HG02870 (cell line): ENCODE results near the gene CRYBA4.
"Not testable (repeated sequence)": the region's sequence is repeated elsewhere in the genome, so short reads cannot be mapped to it uniquely, and the experiment has no call there.

Experiments used
- ATAC-seq: cut with Tn5 transposase; IDR thresholded peaks from one replicate; pipeline ENCODE4 v1.9.1; 2021; ENCODE audit warnings: mild to moderate bottlenecking, moderate library complexity; ENCODE audit not compliant: unreplicated experiment

The CRYBA4 gene

GRCh38 chr22:26593763-26594162, 28.0 kb upstream of the CRYBA4 start:
- ATAC-seq = no peak

DNA sequence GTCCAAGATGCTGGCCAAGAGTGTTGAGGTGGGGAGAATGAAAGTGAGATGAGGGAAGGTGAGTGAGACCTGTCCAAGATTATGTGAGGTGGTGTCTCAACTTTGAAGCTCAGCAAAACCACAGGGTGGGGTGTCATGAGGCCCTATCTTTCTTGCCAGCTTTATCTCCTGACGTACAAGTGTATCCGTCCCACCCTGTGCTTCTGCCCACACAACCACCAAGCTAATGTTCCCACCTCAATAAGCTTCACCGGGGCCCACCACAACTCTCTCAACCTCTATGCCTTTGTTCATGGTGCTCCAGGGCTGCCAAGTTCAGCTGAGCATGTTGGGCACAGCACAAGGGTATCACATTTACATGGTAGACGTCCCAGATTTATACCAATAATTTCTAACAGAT, 24.7 kb upstream of the CRYBA4 start:
- no peak for ATAC-seq

- ATAC-seq = no peak
These were observed 24.3 kb upstream of the CRYBA4 start for GRCh38 chr22:26597480-26597879.

DNA sequence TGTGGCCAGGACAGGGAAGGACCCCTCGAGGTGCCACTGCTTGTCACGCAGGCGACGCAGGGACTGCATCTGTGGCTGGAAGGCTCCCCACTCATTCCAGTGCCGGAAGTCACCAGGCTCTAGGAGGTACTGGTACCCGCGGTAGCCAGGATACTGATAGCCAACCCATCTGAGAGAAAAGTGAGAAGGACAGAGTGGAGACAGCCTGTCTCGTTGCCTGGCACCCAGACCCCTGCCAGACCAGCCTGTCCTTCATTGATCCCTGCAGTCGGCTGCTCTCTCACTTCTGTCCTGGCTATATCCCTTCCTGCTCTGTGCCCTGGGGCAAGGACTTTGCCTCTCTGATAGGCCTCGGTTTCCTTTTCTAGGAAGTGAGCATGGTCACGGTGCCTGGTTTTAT, 22.3 kb upstream of the CRYBA4 start:
- no peak for ATAC-seq

GRCh38 chr22:26601726-26602125, 20.0 kb upstream of the CRYBA4 start:
- no peak for ATAC-seq

GRCh38 chr22:26602127-26602526, 19.6 kb upstream of the CRYBA4 start:
- ATAC-seq = no peak

DNA sequence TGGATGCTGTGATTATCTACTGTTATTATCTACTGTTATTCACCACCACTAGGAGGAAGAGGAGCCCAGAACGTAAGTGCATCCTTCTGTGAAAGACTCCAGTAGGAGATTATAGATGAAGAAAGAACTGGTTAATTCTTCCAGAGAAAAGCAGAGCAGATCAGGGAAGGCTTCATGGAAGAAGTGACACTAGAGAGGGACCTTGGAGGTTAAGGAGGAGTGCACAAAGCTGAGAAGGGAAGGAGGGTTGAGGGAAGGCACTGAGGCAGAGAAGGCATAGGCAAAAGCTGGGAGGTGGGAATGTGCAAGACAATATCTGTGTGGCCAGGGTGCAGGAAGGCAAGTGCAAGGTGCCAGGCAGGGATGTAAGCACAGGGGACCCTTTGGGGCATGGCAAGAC, 17.4 kb upstream of the CRYBA4 start:
- ATAC-seq = no peak

DNA sequence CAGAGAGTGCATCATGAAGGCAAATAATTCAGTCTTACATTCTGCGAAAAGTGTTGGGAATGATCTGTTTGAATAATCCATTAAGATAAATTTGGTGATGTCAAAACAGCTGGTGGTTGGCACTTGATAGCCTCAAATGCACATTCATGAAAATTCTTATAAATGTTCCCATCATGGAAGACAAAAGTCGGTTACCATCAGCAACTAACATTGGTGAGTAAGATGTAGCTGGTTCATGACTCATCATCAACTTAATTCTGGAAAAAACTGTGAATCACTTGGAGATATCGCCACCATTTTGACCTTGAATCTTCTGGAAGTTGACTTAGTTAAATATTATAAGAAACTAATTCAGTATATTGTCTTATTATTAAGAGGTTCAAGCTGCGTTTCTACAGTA, 15.2 kb upstream of the CRYBA4 start:
- ATAC-seq = no peak

DNA sequence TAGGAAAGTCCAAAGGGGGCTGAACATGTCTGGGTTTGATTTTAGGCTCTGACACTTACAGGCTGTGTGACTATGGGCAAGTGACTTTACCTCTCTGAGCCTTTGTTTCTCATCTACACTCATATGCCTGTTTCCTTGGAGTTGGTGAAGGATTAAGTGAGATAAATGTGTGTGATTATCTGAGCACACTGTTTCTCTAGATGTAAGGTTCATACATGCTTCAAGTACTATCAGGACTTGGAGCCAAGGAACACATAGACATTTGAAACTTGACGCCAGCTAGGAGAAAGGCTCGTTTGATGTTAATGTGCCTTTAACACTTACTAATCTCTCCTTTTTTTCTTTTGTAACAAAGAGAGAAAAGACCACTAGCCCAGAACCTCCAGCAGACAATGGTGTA, 13.6 kb upstream of the CRYBA4 start:
- ATAC-seq = no peak

GRCh38 chr22:26609287-26609686, 12.5 kb upstream of the CRYBA4 start:
- ATAC-seq = no peak

DNA sequence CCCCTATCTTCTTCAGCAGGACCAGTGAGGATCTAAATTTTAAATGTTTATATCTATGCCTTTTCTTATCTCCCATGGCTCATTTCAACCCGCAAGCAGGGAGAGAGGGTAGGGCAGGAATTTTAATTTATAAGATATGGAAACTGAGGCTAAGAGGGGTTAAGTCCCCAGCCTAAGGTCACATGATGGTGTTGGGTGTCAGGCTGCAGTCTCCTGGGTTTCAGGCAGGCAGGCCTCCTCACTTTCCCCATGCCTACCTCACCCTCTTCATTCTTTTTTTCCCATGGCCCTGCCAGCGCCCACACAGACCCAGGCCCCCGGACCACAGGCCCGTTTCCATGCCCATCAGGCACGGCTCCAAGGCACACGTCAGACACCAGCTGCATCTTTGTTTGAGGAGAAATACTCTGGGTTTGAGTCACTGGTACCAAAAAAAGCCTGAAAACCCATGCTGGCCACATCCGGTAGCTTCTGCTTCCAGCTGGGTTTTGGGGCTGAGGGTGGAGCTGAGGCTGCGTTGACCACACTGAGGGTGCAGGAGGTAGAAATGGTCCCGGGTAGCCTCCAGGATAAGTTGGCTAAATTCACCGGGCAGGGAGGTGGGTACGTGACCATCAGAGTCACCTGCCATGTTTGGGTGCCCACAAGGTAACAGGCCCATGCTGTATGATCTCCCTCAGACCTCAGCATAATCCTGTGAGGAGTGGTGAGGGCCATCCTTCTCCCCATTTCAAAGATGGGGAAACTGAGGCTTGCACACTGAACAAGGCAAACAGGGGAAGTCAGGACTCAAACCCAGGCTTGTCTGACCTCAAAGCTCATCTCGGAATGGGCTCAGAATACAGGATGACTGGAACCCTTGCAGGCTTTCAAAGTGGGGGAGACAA, 11.4 kb upstream of the CRYBA4 start:
- peak; percentile 86 for ATAC-seq

DNA sequence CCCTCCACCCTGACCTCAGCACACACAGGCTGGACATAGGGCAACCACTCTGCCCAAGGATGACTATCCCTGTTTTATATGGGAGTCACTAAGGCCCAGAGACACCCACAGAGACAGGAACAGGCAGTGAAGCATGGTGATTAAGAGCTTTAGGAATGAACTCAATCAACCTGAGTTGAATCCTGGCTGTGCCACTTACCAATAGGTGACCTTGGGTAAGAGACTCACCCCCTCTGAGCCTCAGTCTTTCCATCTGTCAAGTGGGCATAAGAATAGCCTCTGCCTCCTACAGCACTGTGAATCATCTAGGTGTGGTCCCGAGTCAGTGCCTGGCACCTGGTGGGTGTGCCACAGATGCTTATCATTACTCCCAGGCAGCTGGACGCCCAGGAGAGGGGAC, 10.8 kb upstream of the CRYBA4 start:
- no peak for ATAC-seq

- no peak for ATAC-seq
These were observed 9.1 kb upstream of the CRYBA4 start for GRCh38 chr22:26612652-26613051.

DNA sequence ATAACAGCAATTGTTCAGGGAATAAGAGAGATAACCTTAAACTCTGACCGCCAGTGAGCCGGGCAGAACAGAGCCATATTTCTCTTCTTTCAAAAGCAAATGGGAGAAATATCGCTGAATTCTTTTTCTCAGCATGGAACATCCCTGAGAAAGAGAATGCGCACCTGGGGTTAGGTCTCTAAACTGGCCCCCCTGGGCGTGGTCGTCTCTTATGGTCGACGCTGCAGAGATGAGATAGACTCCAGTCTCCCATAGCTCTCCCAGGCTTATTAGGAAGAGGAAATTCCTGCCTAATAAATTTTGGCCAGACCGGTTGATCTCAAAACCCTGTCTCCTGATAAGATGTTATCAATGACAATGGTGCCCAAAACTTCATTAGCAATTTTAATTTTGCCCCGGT, 8.0 kb upstream of the CRYBA4 start:
- not testable (repeated sequence) for ATAC-seq

DNA sequence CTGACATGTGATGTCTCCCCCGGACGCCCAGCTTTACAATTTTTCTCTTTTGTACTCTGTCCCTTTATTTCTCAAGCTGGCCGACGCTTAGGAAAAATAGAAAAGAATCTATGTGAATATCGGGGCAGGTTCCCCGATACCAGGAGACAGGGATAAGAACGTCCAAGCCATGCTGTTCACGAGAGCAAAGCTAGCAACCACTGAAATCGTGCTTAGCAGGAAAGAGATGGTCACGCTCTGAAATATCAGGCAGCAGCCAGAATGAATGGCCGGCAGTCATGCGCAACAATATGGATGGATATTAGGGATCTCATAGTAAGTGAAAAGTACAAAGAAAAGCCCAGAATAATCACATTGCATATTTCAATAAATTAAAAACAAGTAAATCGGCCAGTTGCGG, 7.4 kb upstream of the CRYBA4 start:
- ATAC-seq = no peak

- no peak for ATAC-seq
These were observed 6.6 kb upstream of the CRYBA4 start for GRCh38 chr22:26615149-26615548.

GRCh38 chr22:26615830-26616435, 5.8 kb upstream of the CRYBA4 start:
- no peak for ATAC-seq

DNA sequence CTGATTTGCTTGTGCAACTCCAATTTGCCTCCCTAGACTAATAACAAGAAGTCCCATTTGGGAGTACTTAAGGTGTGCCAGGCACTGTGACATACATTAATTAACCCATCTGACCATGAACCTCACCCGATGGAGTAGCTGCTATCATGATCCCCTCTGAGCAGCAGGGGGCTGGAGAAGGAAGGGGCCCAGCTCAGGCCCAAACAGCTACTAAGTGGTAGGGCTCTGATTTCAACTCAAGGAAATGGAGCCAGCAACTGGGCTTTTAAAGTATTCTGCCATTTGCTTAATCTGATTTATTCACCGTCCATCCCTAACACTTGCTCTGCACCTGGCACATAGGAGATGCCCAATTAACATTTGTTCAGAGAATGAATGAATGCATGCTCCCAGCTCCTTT, 5.1 kb upstream of the CRYBA4 start:
- ATAC-seq = no peak

GRCh38 chr22:26617271-26618199, 4.2 kb upstream of the CRYBA4 start, which contains the start of gene CRYBB1:
Gene CRYBB1, minus strand, starts transcription at chr22:26618027. Its CDS starts 1,708 bp downstream, at chr22:26616319.
- no peak for ATAC-seq

- no peak for ATAC-seq
These were observed 3.3 kb upstream of the CRYBA4 start for GRCh38 chr22:26618455-26618854.

- no peak for ATAC-seq
These were observed 2.3 kb upstream of the CRYBA4 start for GRCh38 chr22:26619510-26619909.
